IMR-90 (cell line): ENCODE results near the gene NFE2L1.

ENCODE experiments used
- MAFK ChIP-seq: IDR thresholded peaks from 2 replicates; pipeline ENCODE4 v1.6.1; 2012; ENCODE audit warnings: low read depth, low read length, improper control_type of control experiment
- MXI1 ChIP-seq: IDR thresholded peaks from 2 replicates; pipeline ENCODE4 v1.6.1; 2012; ENCODE audit warnings: low read depth, mild to moderate bottlenecking, low read length, moderate library complexity, borderline replicate concordance
- RAD21 ChIP-seq: IDR thresholded peaks from 2 replicates; pipeline ENCODE4 v1.6.1; 2012; ENCODE audit warnings: low read length, improper control_type of control experiment
- SMC3 ChIP-seq: fragments of 150-350 bp; IDR thresholded peaks from 2 replicates; pipeline ENCODE4 v1.6.1; 2016; ENCODE audit warnings: low read depth, mild to moderate bottlenecking, antibody characterized with exemption, low read length, moderate library complexity
- TF ChIP-seq, protein P1 (sequence below): conservative IDR thresholded peaks from 2 replicates; pipeline ENCODE4 v1.5.1; 2012; ENCODE audit warnings: mild to moderate bottlenecking, low read depth, low read length, improper control_type of control experiment

DNA sequence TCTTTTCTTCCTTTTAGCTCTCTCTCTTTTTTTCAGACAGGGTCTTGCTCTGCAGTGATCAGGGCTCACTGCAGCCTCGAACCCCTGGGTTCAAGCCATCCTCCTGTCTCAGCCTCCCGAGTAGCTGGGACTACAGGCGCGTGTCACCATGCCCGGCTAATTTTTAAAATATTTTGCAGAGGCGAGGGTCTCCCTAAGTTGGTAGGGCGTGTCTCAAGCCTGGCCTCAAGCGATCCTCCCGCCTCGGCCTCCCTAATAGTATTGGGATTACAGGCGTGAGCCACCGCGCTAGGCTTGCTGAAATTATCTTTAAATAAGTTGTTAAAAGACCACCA, 58.6 kb downstream of the NFE2L1 start:
- TF ChIP-seq MXI1 (no peak), MAFK (no peak), RAD21 (no peak), SMC3 (no peak)
- TF ChIP-seq, protein P1, sequence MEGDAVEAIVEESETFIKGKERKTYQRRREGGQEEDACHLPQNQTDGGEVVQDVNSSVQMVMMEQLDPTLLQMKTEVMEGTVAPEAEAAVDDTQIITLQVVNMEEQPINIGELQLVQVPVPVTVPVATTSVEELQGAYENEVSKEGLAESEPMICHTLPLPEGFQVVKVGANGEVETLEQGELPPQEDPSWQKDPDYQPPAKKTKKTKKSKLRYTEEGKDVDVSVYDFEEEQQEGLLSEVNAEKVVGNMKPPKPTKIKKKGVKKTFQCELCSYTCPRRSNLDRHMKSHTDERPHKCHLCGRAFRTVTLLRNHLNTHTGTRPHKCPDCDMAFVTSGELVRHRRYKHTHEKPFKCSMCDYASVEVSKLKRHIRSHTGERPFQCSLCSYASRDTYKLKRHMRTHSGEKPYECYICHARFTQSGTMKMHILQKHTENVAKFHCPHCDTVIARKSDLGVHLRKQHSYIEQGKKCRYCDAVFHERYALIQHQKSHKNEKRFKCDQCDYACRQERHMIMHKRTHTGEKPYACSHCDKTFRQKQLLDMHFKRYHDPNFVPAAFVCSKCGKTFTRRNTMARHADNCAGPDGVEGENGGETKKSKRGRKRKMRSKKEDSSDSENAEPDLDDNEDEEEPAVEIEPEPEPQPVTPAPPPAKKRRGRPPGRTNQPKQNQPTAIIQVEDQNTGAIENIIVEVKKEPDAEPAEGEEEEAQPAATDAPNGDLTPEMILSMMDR = no peak
